Tibial artery (tissue), 4 donors: ENCODE measurements around the gene SYNDIG1.
"Not testable (repeated sequence)": the region's sequence is repeated elsewhere in the genome, so short reads cannot be mapped to it uniquely, and the experiment has no call there.

ENCODE experiments used
- DNase-seq, 2 donors: peaks; one replicate each; pipeline ENCODE4 v3.0.0-alpha.2; 2019
- H3K27ac ChIP-seq, 2 donors: fragments of 200-600 bp; sonication (generic) in 1 of 2; 1 replicate in 1 of 2; 2 replicates in 1 of 2; pipeline ENCODE4 v1.5.1; 2018 to 2019; ENCODE audit warnings: mild to moderate bottlenecking in 1 of 2
- H3K27me3 ChIP-seq, 2 donors: fragments of 200-600 bp; sonication (generic) in 1 of 2; one replicate each; pipeline versions ENCODE4 v1.5.1 to v1.6.0; 2016 to 2019
- H3K36me3 ChIP-seq, 3 donors: fragments of 200-600 bp; sonication (generic) in 2 of 3; one replicate each; pipeline ENCODE4 v1.5.1; 2016 to 2019; ENCODE audit warnings: mild to moderate bottlenecking in 2 of 3
- H3K4me1 ChIP-seq, 4 donors: fragments of 200-600 bp; sonication (generic) in 2 of 4; 1 replicate in 3 of 4; 2 replicates in 1 of 4; pipeline ENCODE4 v1.5.1; 2016 to 2019
- H3K4me3 ChIP-seq, 2 donors: fragments of 200-600 bp; sonication (generic) in 1 of 2; 1 replicate in 1 of 2; 2 replicates in 1 of 2; pipeline ENCODE4 v1.5.1; 2018 to 2019; ENCODE audit warnings: mild to moderate bottlenecking in 2 of 2
- H3K9me3 ChIP-seq, 3 donors: fragments of 200-600 bp; sonication (generic) in 1 of 3; one replicate each; pipeline ENCODE4 v1.5.1; 2016 to 2019
- intact Hi-C: fragments of 100-400 bp; cut with DNase I; formaldehyde crosslinking; loops from one replicate; pipeline ENCODE4 v1.15.0; 2023; ENCODE audit warnings: low total_unique reads
- TF ChIP-seq, protein P1 (sequence below), 2 experiments: fragments of 200-600 bp in 1 of 2; fragments of 450-650 bp in 1 of 2; IDR thresholded peaks; one replicate each; pipeline ENCODE4 v1.5.1; 2017 to 2019; ENCODE audit warnings: antibody characterized with exemption in 2 of 2, mild to moderate bottlenecking in 1 of 2, moderate library complexity in 1 of 2

Gene SYNDIG1

DNA sequence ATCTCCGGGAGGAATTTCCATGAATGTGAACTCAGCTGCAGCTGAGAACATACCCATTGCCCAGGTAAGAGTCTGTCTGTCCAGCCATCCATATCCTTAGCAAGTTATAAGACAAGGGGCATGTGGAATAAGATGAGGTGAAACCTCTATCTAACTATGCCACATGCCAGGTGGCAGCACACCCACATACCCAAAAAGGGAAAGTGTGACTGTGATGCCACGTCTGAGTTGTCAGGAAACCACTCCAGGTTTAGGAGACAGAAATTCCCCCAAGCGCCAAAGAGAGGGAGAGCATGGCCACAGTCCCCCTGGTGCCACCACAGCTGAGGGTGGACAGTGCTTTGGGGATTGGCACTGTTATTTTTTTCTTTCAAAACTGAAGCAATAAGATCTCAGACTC is 36.7 kb downstream of the SYNDIG1 start:
- no peak for DNase-seq
- intact Hi-C loops: no loop called here
- H3K4me3 ChIP-seq: no peak overlapping the region
- no peaks in the 10 kb centered on the region for H3K27me3 ChIP-seq
- TF ChIP-seq, protein P1, sequence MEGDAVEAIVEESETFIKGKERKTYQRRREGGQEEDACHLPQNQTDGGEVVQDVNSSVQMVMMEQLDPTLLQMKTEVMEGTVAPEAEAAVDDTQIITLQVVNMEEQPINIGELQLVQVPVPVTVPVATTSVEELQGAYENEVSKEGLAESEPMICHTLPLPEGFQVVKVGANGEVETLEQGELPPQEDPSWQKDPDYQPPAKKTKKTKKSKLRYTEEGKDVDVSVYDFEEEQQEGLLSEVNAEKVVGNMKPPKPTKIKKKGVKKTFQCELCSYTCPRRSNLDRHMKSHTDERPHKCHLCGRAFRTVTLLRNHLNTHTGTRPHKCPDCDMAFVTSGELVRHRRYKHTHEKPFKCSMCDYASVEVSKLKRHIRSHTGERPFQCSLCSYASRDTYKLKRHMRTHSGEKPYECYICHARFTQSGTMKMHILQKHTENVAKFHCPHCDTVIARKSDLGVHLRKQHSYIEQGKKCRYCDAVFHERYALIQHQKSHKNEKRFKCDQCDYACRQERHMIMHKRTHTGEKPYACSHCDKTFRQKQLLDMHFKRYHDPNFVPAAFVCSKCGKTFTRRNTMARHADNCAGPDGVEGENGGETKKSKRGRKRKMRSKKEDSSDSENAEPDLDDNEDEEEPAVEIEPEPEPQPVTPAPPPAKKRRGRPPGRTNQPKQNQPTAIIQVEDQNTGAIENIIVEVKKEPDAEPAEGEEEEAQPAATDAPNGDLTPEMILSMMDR (IDR thresholded peaks at IDR 0.05): no peak
- H3K9me3 ChIP-seq: no peaks in the 10 kb centered on the region
- H3K4me1 ChIP-seq: peaks cover 0 to 18% (median 7%) of the 10 kb centered on the region in 4 donors
- no peak overlapping the region for H3K27ac ChIP-seq
- no peaks in the 10 kb centered on the region for H3K36me3 ChIP-seq

DNA sequence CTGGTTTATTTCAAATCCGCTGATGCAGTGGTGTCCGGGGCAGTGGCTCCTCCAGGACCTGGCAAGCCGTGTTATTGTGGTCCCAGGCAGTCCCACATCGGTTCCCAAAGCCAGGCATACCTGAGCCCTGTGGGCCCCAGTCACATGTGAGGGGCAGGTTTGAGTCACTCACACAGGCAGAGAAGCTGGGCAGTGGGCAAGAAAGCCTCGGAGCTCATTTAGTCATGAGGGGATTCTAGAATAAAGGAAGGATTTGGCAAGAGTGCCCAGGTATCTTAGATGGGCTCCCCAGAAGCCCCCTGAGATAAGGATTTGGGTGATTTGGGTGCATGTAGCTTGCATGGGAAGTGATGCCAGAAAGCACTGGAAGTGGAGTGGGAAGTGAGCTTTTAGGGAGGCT is 37.3 kb downstream of the SYNDIG1 start:
- TF ChIP-seq, protein P1 (IDR thresholded peaks at IDR 0.05): no peak
- no peaks in the 10 kb centered on the region for H3K9me3 ChIP-seq
- intact Hi-C loops: no loop called here
- H3K4me1 ChIP-seq: peaks cover 0 to 18% (median 7%) of the 10 kb centered on the region in 4 donors
- DNase-seq: no peak
- H3K36me3 ChIP-seq: no peaks in the 10 kb centered on the region
- H3K27me3 ChIP-seq: no peaks in the 10 kb centered on the region
- H3K27ac ChIP-seq: no peak overlapping the region
- H3K4me3 ChIP-seq: no peak overlapping the region

DNA sequence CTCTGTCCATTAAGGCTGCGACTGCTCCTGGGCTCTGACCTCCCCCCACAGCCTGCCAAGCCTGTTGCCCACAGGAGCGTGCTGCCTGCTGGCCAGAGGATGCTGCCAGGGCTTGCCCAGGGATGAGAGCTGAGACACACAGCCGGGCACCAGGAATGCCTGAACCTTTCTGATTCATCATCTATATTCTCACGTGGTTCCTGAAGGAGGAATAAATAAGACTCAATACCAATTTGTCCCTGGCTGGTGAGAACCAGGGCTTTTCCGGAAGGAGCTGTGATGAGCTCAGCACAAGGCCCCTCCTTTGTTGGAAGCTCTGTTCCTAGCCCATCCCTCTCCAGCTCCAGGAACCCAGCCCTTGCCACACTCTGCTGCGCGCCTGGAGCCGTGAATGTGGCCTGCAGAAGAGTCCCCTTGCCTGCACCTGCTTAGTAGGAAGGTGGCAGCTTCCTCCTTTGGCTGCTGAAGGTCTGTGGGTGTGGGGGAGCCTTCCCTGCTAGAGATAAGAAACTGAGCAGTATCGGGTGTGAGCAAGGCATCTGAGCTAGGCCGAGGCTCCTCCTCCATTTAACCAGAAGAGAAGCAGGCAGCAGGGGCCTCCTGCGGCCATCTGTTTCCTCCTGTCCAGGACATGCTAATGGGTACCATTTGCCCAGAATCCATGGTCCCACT is 37.9 kb downstream of the SYNDIG1 start:
- TF ChIP-seq, protein P1 (IDR thresholded peaks at IDR 0.05): no peak
- intact Hi-C loops: no loop called here
- H3K4me3 ChIP-seq: no peak overlapping the region
- peaks cover 0 to 18% (median 7%) of the 10 kb centered on the region in 4 donors for H3K4me1 ChIP-seq
- no peaks in the 10 kb centered on the region for H3K27me3 ChIP-seq
- H3K36me3 ChIP-seq: no peaks in the 10 kb centered on the region
- H3K27ac ChIP-seq: no peak overlapping the region
- no peaks in the 10 kb centered on the region for H3K9me3 ChIP-seq
- DNase-seq: no peak

DNA sequence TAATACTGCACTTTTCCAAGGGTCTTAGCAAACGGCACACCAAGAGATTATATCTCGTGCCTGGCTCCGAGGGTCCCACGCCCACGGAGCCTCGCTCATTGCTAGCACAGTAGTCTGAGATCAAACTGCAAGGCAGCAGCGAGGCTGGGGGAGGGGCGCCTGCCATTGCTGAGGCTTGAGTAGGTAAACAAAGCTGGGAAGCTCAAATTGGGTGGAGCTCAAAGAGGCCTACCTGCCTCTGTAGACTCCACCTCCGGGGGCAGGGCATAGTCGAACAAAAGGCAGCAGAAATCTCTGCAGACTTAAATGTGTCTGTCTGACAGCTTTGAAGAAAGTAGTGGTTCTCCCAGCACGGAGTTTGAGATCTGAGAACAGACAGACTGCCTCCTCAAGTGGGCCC is 43.0 kb downstream of the SYNDIG1 start:
- H3K4me1 ChIP-seq, H3K27me3 ChIP-seq, H3K9me3 ChIP-seq, intact Hi-C loops, H3K27ac ChIP-seq, H3K4me3 ChIP-seq, H3K36me3 ChIP-seq, DNase-seq: not testable (repeated sequence)

DNA sequence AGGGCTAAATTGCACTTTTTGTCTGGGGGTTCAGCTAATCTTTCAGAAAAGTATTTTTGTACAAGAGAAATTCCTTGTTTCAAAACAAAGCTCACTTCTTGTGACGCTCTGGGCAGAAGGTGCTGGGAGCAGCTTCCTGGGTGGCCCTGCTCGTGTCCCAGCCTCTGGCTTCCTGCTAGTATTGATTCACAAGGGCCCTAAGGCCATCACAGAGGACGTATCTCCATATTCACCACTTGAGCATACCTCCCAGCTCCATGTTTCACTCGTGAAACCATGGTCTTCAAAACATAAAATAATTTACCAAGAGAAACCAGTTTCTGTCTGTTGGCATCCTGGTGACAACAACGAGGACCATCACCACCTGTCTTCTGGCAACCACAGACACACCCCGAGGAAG is 49.1 kb downstream of the SYNDIG1 start:
- Histone ChIP-seq H3K36me3 (no peaks in the 10 kb centered on the region), H3K4me1 (no peaks in the 10 kb centered on the region), H3K4me3 (no peak overlapping the region), H3K27ac (no peak overlapping the region), H3K27me3 (no peaks in the 10 kb centered on the region), H3K9me3 (no peaks in the 10 kb centered on the region)
- intact Hi-C loops: no loop called here
- TF ChIP-seq, protein P1 (IDR thresholded peaks at IDR 0.05): no peak
- DNase-seq: no peak

DNA sequence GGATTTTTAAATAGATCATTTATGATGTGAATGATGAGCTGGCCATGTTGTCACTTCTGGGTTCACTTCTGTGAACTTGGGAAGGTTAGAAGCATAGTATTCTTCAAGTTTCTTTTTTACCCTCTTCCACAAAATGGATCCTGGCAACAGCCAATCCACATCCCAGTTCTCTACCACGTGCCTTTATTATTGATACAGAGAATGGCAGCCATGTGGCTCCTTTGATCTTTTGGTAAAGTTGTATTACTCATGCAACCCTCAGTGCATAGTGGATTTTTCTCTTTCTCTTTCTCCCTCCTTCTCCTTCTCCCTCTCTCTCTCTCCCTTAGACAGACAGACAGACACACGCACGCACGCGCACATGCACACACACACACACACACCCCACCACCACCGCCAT is 50.0 kb downstream of the SYNDIG1 start:
- no peaks in the 10 kb centered on the region for H3K9me3 ChIP-seq
- TF ChIP-seq, protein P1 (IDR thresholded peaks at IDR 0.05): no peak
- no peaks in the 10 kb centered on the region for H3K4me1 ChIP-seq
- no peaks in the 10 kb centered on the region for H3K27me3 ChIP-seq
- DNase-seq: no peak
- no peaks in the 10 kb centered on the region for H3K36me3 ChIP-seq
- intact Hi-C loops: no loop called here
- no peak overlapping the region for H3K27ac ChIP-seq
- no peak overlapping the region for H3K4me3 ChIP-seq
